GM19193 (cell line): Measurements from ENCODE around the gene PDZRN4.

Experiments used
- POLR2A ChIP-seq: IDR thresholded peaks from 4 replicates; pipeline ENCODE4 v1.6.1; 2011; ENCODE audit not compliant: insufficient read depth, insufficient read length; ENCODE audit errors: extremely low read depth

The PDZRN4 gene

DNA sequence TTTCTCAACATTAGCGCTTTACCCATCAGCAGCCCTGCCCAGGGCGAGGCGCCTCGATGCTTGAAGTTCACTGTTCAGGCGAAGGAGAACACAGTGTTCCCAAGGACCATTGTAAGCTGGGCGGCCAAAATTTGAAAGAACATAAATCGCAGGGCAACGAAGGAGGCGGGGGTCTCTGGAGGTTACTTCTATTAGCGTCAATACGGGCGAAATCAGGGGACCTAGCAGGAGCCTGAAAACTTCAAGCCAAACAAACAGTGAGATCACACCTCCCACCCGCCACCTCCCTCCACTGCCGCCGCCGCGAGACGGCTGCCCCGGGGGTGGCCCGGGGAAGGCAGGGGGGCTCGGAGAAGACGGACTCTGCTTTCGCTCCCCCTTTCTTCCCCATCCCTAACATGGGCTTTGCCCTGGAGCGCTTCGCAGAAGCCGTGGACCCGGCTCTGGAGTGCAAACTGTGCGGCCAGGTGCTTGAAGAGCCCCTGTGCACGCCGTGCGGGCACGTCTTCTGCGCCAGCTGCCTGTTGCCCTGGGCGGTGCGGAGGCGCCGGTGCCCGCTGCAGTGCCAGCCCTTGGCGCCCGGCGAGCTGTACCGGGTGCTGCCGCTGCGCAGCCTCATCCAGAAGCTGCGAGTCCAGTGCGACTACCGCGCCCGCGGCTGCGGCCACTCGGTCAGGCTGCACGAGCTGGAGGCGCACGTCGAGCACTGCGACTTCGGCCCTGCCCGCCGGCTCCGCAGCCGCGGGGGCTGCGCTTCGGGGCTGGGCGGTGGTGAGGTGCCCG lies at the start of gene PDZRN4:
TSS of gene PDZRN4 (plus strand) at position 263 of the 783 bp plus-strand sequence.
- TF ChIP-seq POLR2A, result no peak

DNA sequence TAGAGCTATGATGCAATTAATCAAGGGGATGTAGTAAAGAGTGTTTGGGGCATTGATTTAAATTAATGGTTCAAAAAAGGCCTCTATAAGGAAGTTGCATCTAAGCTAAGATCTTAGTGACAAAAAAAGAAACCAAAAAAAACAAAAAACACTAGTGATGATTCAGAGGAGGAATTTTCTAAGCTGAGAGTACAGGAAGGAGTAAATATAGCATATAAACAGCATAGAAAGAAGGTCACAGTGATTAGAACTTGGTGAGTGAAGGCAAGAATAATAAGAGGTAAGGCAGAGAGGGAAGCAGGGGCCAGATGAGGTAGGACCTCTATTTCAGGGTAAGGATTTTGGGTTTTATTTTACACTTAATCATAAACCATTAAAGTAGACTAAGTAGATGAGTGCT lies 48.0 kb upstream of the PDZRN4 start:
- TF ChIP-seq POLR2A, result no peak

DNA sequence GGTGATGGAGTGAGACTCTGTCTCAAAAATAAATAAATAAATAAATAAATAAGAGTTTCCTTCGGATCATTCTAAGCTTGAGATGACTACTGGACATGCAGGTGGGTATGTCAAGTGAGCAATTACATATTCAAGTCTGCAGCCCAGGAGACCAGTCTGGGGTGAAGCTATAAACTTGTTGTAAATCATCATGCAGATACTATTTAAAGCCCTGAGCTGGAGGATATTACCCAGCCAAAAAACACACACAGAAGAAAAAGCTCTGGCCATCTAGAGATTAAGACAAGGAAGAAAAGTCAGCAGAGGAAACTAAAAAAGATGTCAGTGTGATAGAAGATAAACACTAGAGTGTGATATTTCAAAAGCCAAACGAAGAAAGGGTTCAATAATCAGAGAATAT lies 47.0 kb upstream of the PDZRN4 start:
- TF ChIP-seq POLR2A, result no peak

DNA sequence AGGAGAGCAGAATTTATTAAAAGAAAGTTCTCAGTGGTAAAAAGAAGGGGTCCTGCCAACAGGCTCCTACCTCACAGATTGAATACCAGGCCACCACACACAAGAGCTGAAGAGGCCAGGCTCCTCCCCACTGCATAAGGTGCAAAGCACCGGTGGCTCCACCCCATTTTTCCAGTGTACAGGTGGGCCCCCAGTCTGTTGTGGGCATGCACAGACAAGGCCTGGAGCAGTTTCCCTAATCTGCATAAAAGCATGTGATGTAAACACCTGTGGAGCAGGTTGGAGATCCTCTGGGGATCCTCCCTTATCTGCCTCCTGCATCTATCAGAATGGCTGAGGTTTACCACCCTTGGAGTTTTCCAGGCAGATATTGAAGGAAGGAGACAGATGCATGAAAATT lies 45.7 kb upstream of the PDZRN4 start:
- TF ChIP-seq POLR2A, result no peak

DNA sequence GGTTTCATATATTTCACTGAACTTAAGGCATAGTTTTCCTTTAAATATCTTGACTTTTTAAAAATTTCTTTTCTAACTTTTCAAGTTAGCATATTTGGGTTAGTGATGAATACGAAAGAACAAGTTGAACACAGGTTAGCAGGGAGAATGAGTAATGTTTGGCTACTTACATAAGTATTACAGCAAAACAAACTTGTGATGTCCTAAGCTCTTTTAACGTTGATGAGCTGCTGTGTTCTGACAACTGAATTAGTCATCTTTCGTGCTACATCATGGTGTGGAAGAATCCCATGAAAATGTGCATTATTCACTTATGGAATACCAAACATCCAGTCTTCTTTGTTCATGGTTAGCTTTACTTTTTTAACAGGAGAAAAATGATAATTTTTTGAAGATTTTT lies 36.3 kb upstream of the PDZRN4 start:
- no peak for TF ChIP-seq POLR2A

DNA sequence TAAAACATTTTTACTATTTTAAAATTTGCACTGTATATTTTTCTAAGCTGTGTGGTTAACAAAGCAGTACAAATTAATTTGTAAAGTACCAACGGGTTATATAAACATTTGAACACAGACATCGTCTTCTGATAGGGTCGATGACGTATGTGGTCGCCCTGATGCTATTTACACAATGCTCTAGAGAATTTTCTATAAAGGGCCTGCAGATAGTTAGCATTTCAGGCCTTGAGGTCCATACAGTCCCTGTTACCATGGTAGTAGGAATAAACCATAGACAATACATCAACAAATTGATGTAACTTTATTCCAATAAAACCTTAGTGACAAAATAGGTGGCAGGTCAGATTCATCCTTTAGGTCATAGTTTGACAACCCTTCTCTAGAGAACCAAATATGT lies 25.7 kb upstream of the PDZRN4 start:
- no peak for TF ChIP-seq POLR2A

DNA sequence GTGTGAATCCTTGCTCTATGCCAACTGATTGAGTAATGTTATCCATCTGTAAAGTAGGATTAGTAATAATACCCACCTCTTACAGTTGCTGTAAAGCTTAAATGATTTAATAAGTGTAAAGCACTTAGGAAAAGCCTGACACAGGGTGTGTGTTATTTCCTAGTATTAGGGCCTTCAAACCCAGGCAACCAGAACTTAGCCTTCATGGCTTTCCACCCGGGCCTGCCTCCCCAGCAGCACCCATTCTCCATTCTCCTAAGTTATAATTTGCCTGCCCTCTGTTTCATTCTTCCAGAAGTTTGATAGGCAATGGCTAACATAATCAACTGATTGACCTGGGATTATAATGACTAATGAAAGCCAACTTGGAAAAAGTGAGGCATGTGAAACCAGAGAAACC lies 20.4 kb upstream of the PDZRN4 start:
- TF ChIP-seq POLR2A, result no peak

DNA sequence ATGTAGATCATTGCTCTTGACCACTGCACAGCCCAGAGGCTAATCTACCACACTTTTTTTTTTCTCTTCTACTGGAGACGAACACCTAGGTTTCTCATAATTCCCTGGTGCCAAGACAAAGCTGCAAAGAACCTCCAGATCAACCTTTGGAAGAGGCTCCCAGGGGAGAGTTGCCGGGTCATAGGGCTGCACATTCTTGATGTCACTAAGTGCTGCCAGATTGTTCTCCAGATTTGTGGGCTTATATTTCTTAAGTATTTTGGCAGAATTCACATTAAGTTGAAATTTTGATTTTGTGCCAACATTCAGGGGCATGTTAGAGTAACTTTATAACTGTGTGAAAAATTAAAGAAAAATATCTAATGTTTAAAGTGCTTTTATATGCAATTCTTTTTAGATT lies 13.5 kb upstream of the PDZRN4 start:
- no peak for TF ChIP-seq POLR2A

DNA sequence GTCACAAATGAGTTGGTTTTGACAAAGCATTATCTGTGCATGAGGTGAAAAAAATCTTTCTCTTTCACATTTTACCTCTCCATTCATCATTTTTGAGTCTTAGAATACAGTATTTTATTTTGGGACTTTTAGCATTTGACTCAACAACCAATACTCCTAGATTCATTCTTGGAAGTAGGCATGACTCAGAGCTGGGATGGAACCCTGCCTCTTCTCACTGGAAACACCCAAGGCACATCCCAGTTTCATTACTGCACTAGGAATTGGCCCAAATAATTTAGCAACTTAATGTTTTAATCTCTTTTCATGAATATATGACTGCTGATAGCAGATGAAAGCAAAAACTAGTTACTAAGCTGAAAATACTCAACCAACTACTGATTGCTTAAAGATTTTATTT lies 3.3 kb upstream of the PDZRN4 start:
- no peak for TF ChIP-seq POLR2A

DNA sequence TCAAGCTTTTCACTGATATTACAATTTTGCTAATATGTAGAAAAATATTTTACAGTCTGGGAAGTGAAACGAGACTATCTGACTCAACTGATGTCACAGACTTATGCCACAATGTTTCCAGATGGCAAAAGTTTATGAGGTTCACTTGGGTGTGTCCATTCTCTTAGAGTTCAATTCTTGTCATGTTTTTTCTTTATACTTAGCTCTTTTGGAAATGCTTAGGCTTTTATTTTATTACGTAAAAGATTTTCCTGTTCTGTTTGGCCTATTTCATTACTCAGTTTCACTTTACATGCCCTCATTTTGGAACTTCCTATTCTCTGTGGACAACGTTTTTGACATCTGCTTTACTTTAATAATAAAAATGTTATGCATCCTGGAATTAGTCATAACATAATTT lies 2.1 kb upstream of the PDZRN4 start:
- no peak for TF ChIP-seq POLR2A

DNA sequence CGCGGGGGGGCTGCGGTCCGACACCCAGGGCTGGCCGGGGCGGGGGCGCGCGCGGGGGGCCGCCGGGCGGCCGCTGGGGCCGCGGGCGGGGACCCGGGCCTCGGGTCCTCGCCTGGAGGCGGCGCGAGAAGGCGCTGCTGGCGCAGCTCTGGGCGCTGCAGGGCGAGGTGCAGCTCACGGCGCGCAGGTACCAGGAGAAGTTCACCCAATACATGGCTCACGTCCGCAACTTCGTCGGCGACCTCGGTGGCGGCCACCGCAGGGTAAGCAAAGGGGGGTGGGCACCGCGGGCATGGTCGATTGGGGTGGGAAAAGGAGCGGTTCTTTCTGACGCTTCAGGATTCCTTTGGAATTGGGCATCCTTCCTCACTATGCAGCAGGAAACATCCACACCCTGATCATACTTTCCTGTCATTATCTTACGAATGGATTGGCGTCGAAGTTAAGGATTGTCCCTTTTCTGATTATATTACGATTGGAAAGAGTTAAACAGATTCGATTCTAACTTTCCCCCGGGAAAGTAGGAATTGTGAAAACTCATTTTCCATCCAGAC lies 798 bp downstream of the PDZRN4 start:
- TF ChIP-seq POLR2A, result no peak

DNA sequence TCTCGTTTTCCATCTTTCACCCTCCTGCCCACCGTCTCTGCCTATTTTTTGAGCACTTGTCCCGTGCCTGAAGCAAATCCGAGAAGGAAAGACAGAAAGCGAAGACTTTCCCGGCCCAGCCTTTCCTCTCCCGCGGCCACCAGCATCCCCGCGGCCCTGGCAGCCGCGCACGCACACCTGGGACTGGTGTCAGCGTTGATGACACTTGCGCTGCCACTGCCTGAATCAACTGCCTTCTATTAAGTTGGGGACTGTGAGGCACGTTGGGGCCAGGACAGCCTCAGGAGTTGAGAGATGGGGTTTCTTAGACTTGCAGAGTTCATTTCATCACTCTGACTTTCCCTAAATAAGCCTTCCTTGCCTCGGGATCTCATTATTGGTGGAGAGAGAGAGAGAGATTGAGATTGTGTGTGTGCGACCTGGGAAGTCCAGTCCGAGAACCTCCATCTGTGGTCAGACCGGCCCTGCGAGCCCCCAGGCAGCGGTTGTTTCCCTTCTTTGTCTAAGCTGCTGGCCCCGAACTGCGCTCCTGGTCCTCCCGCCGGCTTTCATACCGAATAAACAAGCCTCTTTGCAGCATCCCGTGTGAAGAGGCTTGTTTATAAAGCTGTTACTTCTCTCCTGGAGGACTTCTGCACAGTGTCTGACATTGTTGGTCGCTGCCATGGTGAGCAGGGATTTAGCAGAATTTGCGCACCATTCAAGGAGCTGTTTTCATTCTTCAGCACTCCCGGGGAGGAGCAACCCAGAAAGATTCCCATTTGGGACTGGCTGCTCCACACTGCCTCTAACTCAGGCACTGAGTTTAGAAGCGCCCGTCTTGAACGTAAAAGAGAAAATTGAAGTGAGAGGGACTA lies 1.5 kb downstream of the PDZRN4 start:
- TF ChIP-seq POLR2A, result no peak

DNA sequence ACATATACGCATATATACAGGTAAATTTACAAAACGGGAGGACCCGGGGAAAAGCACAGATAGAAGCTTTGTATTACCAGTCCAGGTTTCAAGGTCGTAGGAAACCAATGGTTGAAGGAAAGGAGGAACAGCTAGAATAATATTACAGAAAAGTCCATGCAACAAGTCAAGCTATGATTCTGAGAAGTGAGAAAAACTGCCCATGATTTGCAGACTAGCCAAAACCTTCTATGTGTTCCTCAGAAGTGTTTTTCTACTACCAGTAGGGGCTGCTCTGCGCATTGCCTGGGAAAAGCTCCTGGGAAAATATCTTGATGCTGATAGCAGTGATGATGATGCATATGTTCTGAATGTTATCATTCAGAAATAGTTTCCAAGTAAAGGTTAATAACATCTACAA lies 2.2 kb downstream of the PDZRN4 start:
- no peak for TF ChIP-seq POLR2A

DNA sequence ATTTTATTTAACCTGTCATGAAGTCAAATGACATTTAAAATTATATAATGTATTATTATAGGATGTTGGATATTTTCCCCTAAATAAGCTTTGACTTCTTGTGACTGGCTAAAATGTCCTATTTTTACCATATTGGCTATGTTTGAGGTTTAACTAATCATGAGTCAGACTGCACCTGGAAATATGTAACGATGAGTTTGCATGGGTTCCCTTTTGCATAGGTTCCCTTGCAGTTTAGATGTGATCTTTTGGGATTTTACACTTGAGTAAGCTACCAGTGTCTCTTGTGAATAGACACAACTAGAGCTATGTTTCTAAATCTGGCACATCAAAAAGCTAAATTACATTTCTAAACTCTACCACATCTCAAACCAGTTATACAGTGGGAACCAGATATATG lies 5.2 kb downstream of the PDZRN4 start:
- TF ChIP-seq POLR2A, result no peak

DNA sequence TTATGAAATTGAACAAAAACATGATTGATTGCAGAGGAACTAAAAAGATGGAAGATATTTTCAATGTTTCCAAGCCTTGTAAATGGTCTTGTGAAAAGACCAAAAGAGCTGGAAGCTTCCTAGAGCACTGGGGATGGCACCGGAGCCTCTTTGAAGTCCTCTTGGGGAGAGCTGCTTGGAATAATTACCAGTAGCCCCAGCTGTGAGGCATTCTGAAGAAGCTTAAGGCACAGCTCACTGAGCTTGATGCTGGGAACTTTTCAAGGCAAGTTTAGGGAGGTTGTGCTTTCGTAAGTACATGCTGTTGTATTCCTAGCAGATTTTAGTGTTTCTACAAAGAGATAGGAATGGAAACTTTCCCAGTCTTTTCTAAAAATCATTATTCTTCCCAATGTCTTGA lies 13.9 kb downstream of the PDZRN4 start:
- no peak for TF ChIP-seq POLR2A
